Measurements from ENCODE around the gene METTL15.

DNA sequence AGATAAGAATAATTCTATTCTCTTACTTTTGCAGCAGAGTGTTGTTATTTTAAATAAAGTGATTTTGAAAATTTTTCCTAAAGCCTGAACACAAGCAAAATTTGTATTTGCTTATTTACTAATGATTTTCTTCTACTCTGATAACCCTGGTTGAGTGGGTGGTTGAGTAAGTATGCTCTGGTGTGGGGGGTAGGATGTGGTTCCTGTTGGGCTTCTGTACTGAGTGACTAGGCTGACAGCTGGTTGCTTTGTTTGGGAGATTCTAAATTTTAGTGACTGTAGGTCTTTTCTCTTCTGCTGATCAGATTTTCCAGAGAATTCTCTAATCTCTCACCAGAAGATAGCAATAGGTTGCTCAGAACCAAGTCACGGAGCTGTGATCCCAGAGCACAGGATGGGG is 61.6 kb downstream of the METTL15 start:
- TF ChIP-seq, protein P1, sequence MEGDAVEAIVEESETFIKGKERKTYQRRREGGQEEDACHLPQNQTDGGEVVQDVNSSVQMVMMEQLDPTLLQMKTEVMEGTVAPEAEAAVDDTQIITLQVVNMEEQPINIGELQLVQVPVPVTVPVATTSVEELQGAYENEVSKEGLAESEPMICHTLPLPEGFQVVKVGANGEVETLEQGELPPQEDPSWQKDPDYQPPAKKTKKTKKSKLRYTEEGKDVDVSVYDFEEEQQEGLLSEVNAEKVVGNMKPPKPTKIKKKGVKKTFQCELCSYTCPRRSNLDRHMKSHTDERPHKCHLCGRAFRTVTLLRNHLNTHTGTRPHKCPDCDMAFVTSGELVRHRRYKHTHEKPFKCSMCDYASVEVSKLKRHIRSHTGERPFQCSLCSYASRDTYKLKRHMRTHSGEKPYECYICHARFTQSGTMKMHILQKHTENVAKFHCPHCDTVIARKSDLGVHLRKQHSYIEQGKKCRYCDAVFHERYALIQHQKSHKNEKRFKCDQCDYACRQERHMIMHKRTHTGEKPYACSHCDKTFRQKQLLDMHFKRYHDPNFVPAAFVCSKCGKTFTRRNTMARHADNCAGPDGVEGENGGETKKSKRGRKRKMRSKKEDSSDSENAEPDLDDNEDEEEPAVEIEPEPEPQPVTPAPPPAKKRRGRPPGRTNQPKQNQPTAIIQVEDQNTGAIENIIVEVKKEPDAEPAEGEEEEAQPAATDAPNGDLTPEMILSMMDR (conservative IDR thresholded peaks at IDR 0.05; ENCODE audit: low read depth, low read length): no peak
- no peak for TF ChIP-seq EZH2 (IDR thresholded peaks at IDR 0.05; ENCODE audit: borderline replicate concordance, low read depth, low read length, poor library complexity, severe bottlenecking)
